Esophagus squamous epithelium (tissue), 5 donors: ENCODE data around the gene CHID1. TPM values are rescaled to one million over a fixed set of nuclear protein-coding genes. Genes with fewer than 3 reads are reported as not detected.

Source experiments
- DNase-seq: peaks from one replicate; lab custom pipeline; 2025; lab: John Stamatoyannopoulos, UW
- H3K27ac ChIP-seq, 4 donors: fragments of 200-600 bp; sonication (generic); one replicate each; pipeline ENCODE4 v1.5.1; 2016 to 2019; ENCODE audit warnings: mild to moderate bottlenecking in 1 of 4
- H3K27me3 ChIP-seq, 4 donors: fragments of 200-600 bp; sonication (generic); 1 replicate in 3 of 4; 2 replicates in 1 of 4; pipeline versions ENCODE4 v1.5.1 to v1.6.0; 2017 to 2021; ENCODE audit warnings: antibody characterized with exemption in 1 of 4
- H3K36me3 ChIP-seq, 3 donors: fragments of 200-600 bp; sonication (generic); one replicate each; pipeline ENCODE4 v1.5.1; 2016 to 2019
- H3K4me1 ChIP-seq, 3 donors: fragments of 200-600 bp; sonication (generic); one replicate each; pipeline ENCODE4 v1.5.1; 2017 to 2019
- H3K4me3 ChIP-seq, 4 donors: fragments of 200-600 bp; sonication (generic); 1 replicate in 3 of 4; 2 replicates in 1 of 4; pipeline ENCODE4 v1.5.1; 2016 to 2019; ENCODE audit warnings: mild to moderate bottlenecking in 2 of 4, moderate library complexity in 1 of 4
- H3K9me3 ChIP-seq, 3 donors: fragments of 200-600 bp; sonication (generic); one replicate each; pipeline ENCODE4 v1.5.1; 2016 to 2019
- POLR2A ChIP-seq, 4 donors: fragments of 450-650 bp; IDR thresholded peaks; one replicate each; pipeline ENCODE4 v1.6.1; 2017; ENCODE audit warnings: antibody characterized with exemption in 4 of 4, mild to moderate bottlenecking in 4 of 4, moderate library complexity in 3 of 4
- whole genome bisulfite sequencing, 2 donors: methylation state at CpG; one replicate each; pipeline ENCODE4 v1.1.5; 2018; 5-methylcytosine and 5-hydroxymethylcytosine counted together
- intact Hi-C: fragments of 100-400 bp; cut with DNase I; formaldehyde crosslinking; loops from one replicate; pipeline ENCODE4 v1.15.0; 2022
- total RNA-seq, 4 donors: library from RNA; depleted of rRNA; stranded (reverse); fragments of >200 nt; gene quantifications; one replicate each; pipeline ENCODE4 v1.1.0, GENCODE V29; 2016
- TF ChIP-seq, protein P1 (sequence below), 6 experiments: fragments of 450-650 bp in 4 of 6; fragments of 200-600 bp in 2 of 6; sonication (generic) in 2 of 6; IDR thresholded peaks; one replicate each; pipeline ENCODE4 v1.5.1; 2016 to 2019; ENCODE audit warnings: antibody characterized with exemption in 6 of 6, mild to moderate bottlenecking in 4 of 6, moderate library complexity in 4 of 6
- donor health status: DM: yes; HTN: yes; CAD: no.

Gene CHID1
- total RNA-seq, result 10 to 100 TPM; 58.2 to 63.4 (median 61.3) TPM

DNA sequence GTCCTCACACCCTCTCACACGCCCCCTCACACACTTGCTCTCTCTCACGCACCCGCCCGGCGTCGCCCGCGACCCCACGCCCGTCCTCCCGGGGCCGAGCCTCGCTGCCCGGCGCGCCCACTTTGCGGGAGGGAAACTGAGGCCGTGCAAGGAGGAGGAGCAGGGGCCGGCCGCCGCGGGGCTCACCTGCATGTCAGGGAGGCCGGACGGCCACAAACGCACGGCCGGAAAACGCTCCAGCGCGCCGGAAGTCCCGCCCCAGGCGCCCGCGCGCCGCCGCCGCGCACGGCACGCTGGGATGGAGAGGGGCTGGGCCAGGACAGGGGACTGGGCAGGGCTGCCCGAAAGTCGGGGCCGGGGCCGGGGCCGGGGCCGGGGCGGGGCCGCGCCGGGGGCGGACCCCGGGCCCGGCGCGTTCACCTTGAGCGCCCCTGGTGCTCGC lies at the start of gene CHID1:
CHID1 (minus strand) TSS at position 222 of the 442 bp plus-strand sequence. CDS start 5,994 bp downstream, outside the sequence.
- intact Hi-C loops, result no loop called here
- no peak for DNase-seq
- Histone ChIP-seq H3K27ac (peak within 1 kb of the TSS; percentile 86 to 97 (median 94)), H3K27me3 (no peaks in the 10 kb centered on the region), H3K4me1 (peaks cover 11 to 33% (median 15%) of the 10 kb centered on the region in 3 donors), H3K9me3 (no peaks in the 10 kb centered on the region), H3K36me3 (no peaks in the 10 kb centered on the region), H3K4me3 (peak within 1 kb of the TSS; percentile 80 to 95 (median 84))
- TF ChIP-seq, protein P1, sequence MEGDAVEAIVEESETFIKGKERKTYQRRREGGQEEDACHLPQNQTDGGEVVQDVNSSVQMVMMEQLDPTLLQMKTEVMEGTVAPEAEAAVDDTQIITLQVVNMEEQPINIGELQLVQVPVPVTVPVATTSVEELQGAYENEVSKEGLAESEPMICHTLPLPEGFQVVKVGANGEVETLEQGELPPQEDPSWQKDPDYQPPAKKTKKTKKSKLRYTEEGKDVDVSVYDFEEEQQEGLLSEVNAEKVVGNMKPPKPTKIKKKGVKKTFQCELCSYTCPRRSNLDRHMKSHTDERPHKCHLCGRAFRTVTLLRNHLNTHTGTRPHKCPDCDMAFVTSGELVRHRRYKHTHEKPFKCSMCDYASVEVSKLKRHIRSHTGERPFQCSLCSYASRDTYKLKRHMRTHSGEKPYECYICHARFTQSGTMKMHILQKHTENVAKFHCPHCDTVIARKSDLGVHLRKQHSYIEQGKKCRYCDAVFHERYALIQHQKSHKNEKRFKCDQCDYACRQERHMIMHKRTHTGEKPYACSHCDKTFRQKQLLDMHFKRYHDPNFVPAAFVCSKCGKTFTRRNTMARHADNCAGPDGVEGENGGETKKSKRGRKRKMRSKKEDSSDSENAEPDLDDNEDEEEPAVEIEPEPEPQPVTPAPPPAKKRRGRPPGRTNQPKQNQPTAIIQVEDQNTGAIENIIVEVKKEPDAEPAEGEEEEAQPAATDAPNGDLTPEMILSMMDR (IDR thresholded peaks at IDR 0.05), result peak in 1 of 6 experiments; percentile 31
- peak in 2 of 4 donors; percentile 28 to 45 for TF ChIP-seq POLR2A (IDR thresholded peaks at IDR 0.05)
- 0% methylated on average over 1 of the region's 59 CpGs for WGBS, 2 donors

DNA sequence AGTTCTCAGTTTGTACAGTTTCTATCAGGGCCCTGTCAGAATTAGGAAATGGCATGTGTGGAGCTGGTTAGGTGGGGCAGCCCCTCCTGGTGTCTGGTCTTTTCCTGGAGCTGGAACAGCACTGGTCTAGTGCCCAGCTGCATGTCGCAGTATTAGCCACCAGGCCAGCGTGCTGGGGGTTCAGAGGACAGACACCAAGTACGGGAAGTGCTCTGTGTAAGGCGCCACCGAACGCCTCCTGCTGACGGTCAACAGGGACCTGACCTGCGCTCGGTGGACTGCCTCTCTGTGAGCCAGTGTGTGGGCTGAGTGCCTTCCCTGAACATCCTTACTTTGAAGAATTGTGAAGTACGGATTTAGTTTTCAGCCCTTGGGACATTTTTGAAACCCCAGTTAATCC lies 49.0 kb upstream of the CHID1 start:
- peaks cover 0 to 63% (median 9%) of the 10 kb centered on the region in 3 donors for H3K36me3 ChIP-seq

DNA sequence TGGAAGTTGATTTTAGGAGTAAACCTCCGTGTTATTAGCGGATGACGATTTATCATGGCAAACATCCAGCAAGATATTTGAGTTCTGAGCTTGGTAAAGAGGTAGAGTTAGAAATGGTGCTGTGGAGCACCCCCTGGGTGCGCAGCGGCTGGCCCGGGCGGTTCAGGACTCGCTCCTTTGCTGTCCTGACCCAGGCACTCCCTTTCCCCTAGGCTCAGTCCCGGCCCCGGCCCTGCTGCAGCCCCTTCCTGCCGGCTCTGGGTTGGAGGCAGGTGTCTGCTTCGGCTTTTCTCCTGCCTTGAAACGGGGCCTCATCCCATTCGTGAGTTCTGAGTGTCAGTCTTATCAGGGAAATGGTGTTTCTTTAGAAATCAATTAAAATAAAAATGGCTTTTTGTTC lies 48.4 kb upstream of the CHID1 start:
- no peak for DNase-seq
- Histone ChIP-seq H3K27ac (no peak overlapping the region), H3K27me3 (no peaks in the 10 kb centered on the region), H3K9me3 (no peaks in the 10 kb centered on the region), H3K4me3 (no peak overlapping the region), H3K4me1 (peaks cover 16 to 60% (median 42%) of the 10 kb centered on the region in 3 donors), H3K36me3 (peaks cover 0 to 57% (median 9%) of the 10 kb centered on the region in 3 donors)
- no peak for TF ChIP-seq POLR2A (IDR thresholded peaks at IDR 0.05)
- TF ChIP-seq, protein P1 (IDR thresholded peaks at IDR 0.05), result no peak
- intact Hi-C loops, result no loop called here
- 22 to 58% methylated on average over 12 to 14 of the region's 14 CpGs for WGBS, 2 donors

More for the DNA sequence above, 49.0 kb upstream of the CHID1 start:
- TF ChIP-seq POLR2A (IDR thresholded peaks at IDR 0.05), result no peak
- TF ChIP-seq, protein P1 (IDR thresholded peaks at IDR 0.05), result no peak
- WGBS, 2 donors, result 78% methylated on average over 8 to 9 of the region's 10 CpGs
- H3K27ac ChIP-seq, result no peak overlapping the region
- H3K9me3 ChIP-seq, result no peaks in the 10 kb centered on the region
- intact Hi-C loops, result no loop called here
- H3K4me1 ChIP-seq, result peaks cover 16 to 54% (median 42%) of the 10 kb centered on the region in 3 donors
- no peak overlapping the region for H3K4me3 ChIP-seq
- H3K27me3 ChIP-seq, result no peaks in the 10 kb centered on the region
- no peak for DNase-seq

DNA sequence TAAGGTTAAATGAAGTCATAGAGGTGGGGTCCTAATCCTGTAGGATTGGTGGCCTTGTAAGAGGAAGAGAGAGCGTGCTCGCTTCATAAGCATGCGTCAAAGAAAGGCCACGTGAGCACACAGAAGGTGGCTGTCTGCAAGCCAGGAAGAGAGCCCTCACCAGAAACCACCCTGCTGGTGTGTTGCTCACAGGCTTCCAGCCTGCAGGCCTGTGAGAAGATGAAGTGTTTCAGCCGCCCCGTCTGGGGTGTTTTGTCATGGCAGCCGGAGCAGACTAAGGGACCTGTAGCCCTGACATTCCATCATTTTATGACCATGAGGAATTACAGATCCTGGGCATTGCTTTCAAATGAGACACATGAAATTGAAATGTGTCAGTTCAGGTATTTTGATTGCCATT lies 47.5 kb upstream of the CHID1 start:
- TF ChIP-seq, protein P1 (IDR thresholded peaks at IDR 0.05), result no peak
- no peak for TF ChIP-seq POLR2A (IDR thresholded peaks at IDR 0.05)
- WGBS, 2 donors, result 87 to 94% methylated on average over 7 of the region's 7 CpGs
- Histone ChIP-seq H3K36me3 (peaks cover 0 to 48% (median 9%) of the 10 kb centered on the region in 3 donors), H3K9me3 (no peaks in the 10 kb centered on the region), H3K27ac (no peak overlapping the region), H3K27me3 (no peaks in the 10 kb centered on the region), H3K4me3 (no peak overlapping the region), H3K4me1 (peaks cover 16 to 69% (median 42%) of the 10 kb centered on the region in 3 donors)
- intact Hi-C loops, result no loop called here
- no peak for DNase-seq

DNA sequence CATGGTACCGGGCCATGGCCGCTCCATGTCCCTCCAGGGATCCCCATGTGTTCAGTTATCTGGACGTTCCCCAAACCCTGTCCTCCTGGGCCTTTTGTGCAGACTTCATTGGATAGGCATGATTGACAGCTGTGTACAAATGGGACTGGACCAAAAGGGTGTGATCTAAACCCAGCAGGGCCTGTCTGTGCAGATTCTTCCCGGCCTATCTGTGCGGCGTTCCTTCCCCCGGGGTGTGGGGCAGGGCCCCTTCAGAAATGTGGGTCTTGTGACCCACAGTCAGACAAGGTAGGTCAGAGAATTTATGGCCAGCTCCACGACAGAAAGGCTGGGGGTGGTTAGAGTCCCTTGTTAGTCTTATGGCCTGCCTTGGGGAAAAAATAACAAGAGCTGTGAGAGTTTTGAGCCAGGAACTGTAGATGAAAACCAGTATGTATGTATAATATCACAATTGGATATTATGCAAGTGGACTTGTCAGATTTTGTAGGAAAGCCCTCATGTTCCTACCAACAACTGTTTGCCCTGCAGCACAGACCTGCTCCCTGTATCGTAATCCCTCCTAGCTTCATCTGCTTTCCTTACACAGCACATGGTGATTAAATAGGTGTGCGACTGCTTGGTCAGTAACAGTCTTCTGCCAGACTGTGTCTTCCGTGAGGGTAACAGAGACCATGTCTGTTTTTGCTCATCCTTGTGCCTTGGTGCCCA lies 46.8 kb upstream of the CHID1 start:
- Histone ChIP-seq H3K27me3 (no peaks in the 10 kb centered on the region), H3K4me3 (no peak overlapping the region), H3K4me1 (peaks cover 16 to 75% (median 42%) of the 10 kb centered on the region in 3 donors), H3K27ac (peak overlapping the region in 1 of 4 donors; percentile 20), H3K36me3 (peaks cover 0 to 40% (median 9%) of the 10 kb centered on the region in 3 donors), H3K9me3 (no peaks in the 10 kb centered on the region)
- DNase-seq, result no peak
- 50 to 84% methylated on average over 10 to 11 of the region's 11 CpGs for WGBS, 2 donors
- intact Hi-C loops, result no loop called here
- TF ChIP-seq POLR2A (IDR thresholded peaks at IDR 0.05), result no peak
- TF ChIP-seq, protein P1 (IDR thresholded peaks at IDR 0.05), result no peak
